Spleen (tissue), 7 donors: ENCODE data around the gene STAG1.

ENCODE experiments used
- CTCF ChIP-seq, 11 experiments: fragments of 200-600 bp in 7 of 11; fragments of 450-650 bp in 4 of 11; sonication (generic) in 4 of 11; IDR thresholded peaks in 8 of 11; conservative IDR thresholded peaks in 3 of 11; 1 replicate in 7 of 11; 2 replicates in 4 of 11; pipeline versions ENCODE4 v1.4.0 to v1.8.0; 2016 to 2021; ENCODE audit warnings: antibody characterized with exemption in 11 of 11, inconsistent platforms in 4 of 11, mild to moderate bottlenecking in 1 of 11
- POLR2A ChIP-seq, 3 donors: fragments of 450-650 bp; IDR thresholded peaks; one replicate each; pipeline ENCODE4 v1.5.1; 2017; ENCODE audit warnings: antibody characterized with exemption in 3 of 3, mild to moderate bottlenecking in 1 of 3
- POLR2AphosphoS5 ChIP-seq, 3 donors: sonication (generic); formaldehyde crosslinking; IDR thresholded peaks; one replicate each; pipeline ENCODE4 v1.5.1; 2017; ENCODE audit warnings: antibody characterized with exemption in 3 of 3
- donor health status: DM: no; HTN: no; CAD: no; lungs with moderate emphysema.
- donor health status: DM: no; HTN: no; CAD: no.
- donor health status: DM: no; HTN: no; CAD: no.

- TF ChIP-seq POLR2A (IDR thresholded peaks at IDR 0.05) (no peak), CTCF (IDR thresholded peaks at IDR 0.05 in 8 of 11, conservative IDR thresholded peaks at IDR 0.05 in 3 of 11) (no peak), POLR2AphosphoS5 (IDR thresholded peaks at IDR 0.05) (no peak)
Measured at GRCh38 chr3:136626493-136626892, 125.7 kb downstream of the STAG1 start.
